GM18508 (cell line): Measurements from ENCODE around the gene PHLPP1.

Experiments
- ATAC-seq: cut with Tn5 transposase; IDR thresholded peaks from one replicate; pipeline ENCODE4 v1.9.1; 2021; ENCODE audit warnings: moderate number of reproducible peaks; ENCODE audit not compliant: insufficient read depth, unreplicated experiment

Gene PHLPP1

GRCh38 chr18:62769216-62769615, 53.9 kb downstream of the PHLPP1 start:
- ATAC-seq = no peak

GRCh38 chr18:62771494-62772270, 56.3 kb downstream of the PHLPP1 start:
- no peak for ATAC-seq

GRCh38 chr18:62772860-62773584, 57.7 kb downstream of the PHLPP1 start:
- no peak for ATAC-seq

GRCh38 chr18:62773691-62774090, 58.4 kb downstream of the PHLPP1 start:
- ATAC-seq = no peak

- ATAC-seq = no peak
Observed at GRCh38 chr18:62776024-62776570, 60.8 kb downstream of the PHLPP1 start.

GRCh38 chr18:62777814-62778213, 62.5 kb downstream of the PHLPP1 start:
- ATAC-seq = no peak

GRCh38 chr18:62778976-62779869, 63.9 kb downstream of the PHLPP1 start:
- no peak for ATAC-seq

- no peak for ATAC-seq
Observed at GRCh38 chr18:62781262-62781661, 65.9 kb downstream of the PHLPP1 start.

- no peak for ATAC-seq
Observed at GRCh38 chr18:62781893-62782292, 66.6 kb downstream of the PHLPP1 start.

GRCh38 chr18:62784338-62784965, 69.1 kb downstream of the PHLPP1 start:
- no peak for ATAC-seq

- ATAC-seq = no peak
Observed at GRCh38 chr18:62784966-62785413, 69.6 kb downstream of the PHLPP1 start.

GRCh38 chr18:62786689-62787088, 71.3 kb downstream of the PHLPP1 start:
- no peak for ATAC-seq

- ATAC-seq = no peak
Observed at GRCh38 chr18:62788111-62788510, 72.8 kb downstream of the PHLPP1 start.

- no peak for ATAC-seq
Observed at GRCh38 chr18:62788876-62789275, 73.5 kb downstream of the PHLPP1 start.

GRCh38 chr18:62790871-62791772, 75.8 kb downstream of the PHLPP1 start:
- no peak for ATAC-seq

- no peak for ATAC-seq
Observed at GRCh38 chr18:62792016-62792415, 76.7 kb downstream of the PHLPP1 start.

- ATAC-seq = no peak
Observed at GRCh38 chr18:62795813-62796212, 80.5 kb downstream of the PHLPP1 start.

GRCh38 chr18:62796216-62796621, 80.9 kb downstream of the PHLPP1 start:
- ATAC-seq = no peak

- ATAC-seq = no peak
Observed at GRCh38 chr18:62797329-62797728, 82.0 kb downstream of the PHLPP1 start.
